Lower leg skin (tissue), 4 donors: ENCODE measurements around the gene ZNF490. TPM values are rescaled to one million over a fixed set of nuclear protein-coding genes. Genes with fewer than 3 reads are reported as not detected.

Experiments
- DNase-seq, 2 donors: peaks; one replicate each; pipeline ENCODE4 v3.0.0-alpha.2; 2019; ENCODE audit warnings: low spot score in 2 of 2
- H3K4me3 ChIP-seq: fragments of 200-600 bp; sonication (generic); 2 replicates; pipeline ENCODE4 v1.5.1; 2017; ENCODE audit warnings: mild to moderate bottlenecking, low read depth; ENCODE audit not compliant: poor library complexity, severe bottlenecking
- POLR2A ChIP-seq, 2 donors: fragments of 450-650 bp; IDR thresholded peaks; one replicate each; pipeline ENCODE4 v1.6.1; 2016 to 2017; ENCODE audit warnings: antibody characterized with exemption in 2 of 2, mild to moderate bottlenecking in 1 of 2, moderate library complexity in 1 of 2
- WGBS, 2 donors: methylation state at CpG; one replicate each; pipeline ENCODE4 v1.1.5; 2018; 5-methylcytosine and 5-hydroxymethylcytosine counted together
- intact Hi-C: fragments of 100-400 bp; cut with DNase I; formaldehyde crosslinking; loops from one replicate; pipeline ENCODE4 v1.15.0; 2023; ENCODE audit warnings: low total_unique reads
- total RNA-seq, 4 donors: library from RNA; depleted of rRNA; stranded (reverse); fragments of >200 nt; gene quantifications; one replicate each; pipeline ENCODE4 v1.1.0, GENCODE V29; 2016
- TF ChIP-seq, protein P1 (sequence below), 3 donors: fragments of 450-650 bp; IDR thresholded peaks; one replicate each; pipeline ENCODE4 v1.5.1; 2016; ENCODE audit warnings: antibody characterized with exemption in 3 of 3, mild to moderate bottlenecking in 3 of 3, moderate library complexity in 2 of 3

The ZNF490 gene
- 1 to 10 TPM; 5.0 to 7.3 (median 6.7) TPM for total RNA-seq

DNA sequence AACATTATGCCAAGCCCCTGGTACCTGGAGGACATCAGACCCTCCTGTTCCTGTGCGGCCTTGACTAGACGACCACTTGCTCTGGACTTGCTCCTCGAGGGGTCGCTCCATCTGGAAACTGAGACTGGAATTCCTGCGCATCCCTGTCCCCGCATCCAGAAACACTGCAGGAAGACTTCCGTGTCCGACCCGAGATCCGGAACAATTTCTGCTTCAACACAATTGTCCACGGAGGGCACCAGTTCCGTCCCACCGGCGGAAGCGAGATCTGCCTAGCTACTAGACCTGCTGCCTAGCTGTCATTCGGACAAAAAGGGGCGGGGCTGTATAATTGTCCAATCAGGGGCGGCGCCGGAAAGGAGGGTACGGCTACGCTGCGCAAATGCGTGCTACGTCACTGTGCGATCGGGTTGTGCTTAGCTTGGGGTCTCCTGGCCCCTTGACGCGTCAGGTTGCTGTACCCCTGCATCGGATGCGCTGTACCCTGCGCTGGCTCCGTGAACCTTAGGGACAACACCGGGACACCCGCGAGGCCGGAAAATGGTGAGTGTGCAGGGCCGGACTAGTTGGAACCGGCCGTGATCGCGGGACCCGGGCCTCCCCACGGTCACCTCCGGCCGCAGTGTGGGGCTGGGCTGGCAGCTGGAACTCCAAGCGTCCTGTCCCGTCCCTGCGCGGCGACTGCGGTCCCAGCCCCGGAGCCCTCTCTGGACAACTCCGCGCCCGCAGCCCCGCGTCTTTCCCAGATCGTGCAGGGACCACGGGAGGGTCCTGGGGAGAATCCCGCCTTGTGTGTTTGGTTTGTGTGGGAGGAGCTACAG, at the start of gene ZNF490, which contains the start of gene ZNF791:
Gene ZNF490, minus strand, starts transcription at position 274 of the 821 bp plus-strand sequence. Its CDS starts 133 bp downstream, at position 141.
Gene ZNF791, plus strand, starts transcription at position 381 of the 821 bp plus-strand sequence. Its CDS starts 160 bp downstream, at position 541.
- 0 to 1% methylated on average over 33 to 48 of the region's 61 CpGs for WGBS, 2 donors
- H3K4me3 ChIP-seq: peak within 1 kb of the TSS; percentile 97
- DNase-seq: peak; percentile 99 to 100
- intact Hi-C loops: no loop called here
- TF ChIP-seq, protein P1, sequence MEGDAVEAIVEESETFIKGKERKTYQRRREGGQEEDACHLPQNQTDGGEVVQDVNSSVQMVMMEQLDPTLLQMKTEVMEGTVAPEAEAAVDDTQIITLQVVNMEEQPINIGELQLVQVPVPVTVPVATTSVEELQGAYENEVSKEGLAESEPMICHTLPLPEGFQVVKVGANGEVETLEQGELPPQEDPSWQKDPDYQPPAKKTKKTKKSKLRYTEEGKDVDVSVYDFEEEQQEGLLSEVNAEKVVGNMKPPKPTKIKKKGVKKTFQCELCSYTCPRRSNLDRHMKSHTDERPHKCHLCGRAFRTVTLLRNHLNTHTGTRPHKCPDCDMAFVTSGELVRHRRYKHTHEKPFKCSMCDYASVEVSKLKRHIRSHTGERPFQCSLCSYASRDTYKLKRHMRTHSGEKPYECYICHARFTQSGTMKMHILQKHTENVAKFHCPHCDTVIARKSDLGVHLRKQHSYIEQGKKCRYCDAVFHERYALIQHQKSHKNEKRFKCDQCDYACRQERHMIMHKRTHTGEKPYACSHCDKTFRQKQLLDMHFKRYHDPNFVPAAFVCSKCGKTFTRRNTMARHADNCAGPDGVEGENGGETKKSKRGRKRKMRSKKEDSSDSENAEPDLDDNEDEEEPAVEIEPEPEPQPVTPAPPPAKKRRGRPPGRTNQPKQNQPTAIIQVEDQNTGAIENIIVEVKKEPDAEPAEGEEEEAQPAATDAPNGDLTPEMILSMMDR (IDR thresholded peaks at IDR 0.05): no peak
- TF ChIP-seq POLR2A (IDR thresholded peaks at IDR 0.05): peak in 1 of 2 donors; percentile 78

DNA sequence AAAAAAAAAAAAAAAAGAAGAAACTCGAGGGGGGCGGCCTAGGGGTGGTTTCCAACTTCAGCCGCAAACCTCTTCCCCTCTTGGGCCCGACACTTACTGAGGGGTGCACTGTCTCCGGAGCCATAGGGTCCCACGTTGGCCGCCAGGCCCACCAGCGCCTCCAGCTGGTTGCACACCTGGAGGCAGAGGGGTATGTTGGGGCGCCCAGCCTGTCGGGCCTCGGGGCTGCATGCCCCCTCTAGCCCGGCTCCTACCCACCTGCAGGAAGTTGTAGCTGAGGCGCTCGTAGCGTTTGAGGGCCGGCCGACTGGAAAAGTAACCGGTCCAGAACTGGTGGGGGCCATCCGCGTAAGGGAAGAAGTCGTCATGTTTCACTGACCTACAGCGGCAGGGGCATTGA, 47.4 kb upstream of the ZNF490 start:
- 91 to 94% methylated on average over 22 of the region's 22 CpGs for WGBS, 2 donors
- intact Hi-C loops: no loop called here
- no peak for TF ChIP-seq POLR2A (IDR thresholded peaks at IDR 0.05)
- TF ChIP-seq, protein P1 (IDR thresholded peaks at IDR 0.05): no peak

DNA sequence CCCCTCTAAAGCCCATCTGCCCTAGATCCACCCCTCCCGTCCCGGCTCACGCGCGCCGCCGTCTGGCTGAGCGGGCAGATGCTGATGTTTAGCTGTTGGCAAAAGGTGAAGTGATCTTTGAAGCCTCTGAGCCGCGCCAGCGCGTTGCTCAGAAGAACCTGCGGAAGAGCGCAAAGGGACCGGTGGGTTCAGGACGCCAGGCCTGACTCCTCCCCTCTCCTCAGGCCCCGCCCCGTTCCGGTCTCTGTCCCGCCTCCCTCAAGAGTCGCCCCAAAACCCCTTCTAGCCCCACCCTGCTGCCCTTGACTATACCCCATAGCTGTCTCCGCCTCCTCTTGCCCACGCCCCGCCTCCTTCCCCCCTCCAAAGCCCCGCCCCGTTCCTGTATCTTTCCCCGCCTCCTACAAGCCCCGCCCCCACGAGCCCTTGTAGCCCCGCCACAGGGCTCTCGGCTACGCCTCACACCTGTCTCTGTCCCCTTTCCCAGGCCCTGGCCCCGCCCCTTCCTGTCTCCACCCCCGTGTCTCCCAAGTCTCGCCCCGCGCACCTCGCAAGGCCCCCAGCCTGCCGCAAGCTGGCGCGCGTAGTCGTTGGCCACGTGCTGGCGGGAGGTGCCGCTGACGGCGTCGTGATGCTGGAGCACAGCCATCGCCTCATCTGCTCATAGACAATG, 46.4 kb upstream of the ZNF490 start:
- DNase-seq: no peak
- WGBS, 2 donors: 74 to 79% methylated on average over 50 of the region's 50 CpGs
- intact Hi-C loops: no loop called here
- H3K4me3 ChIP-seq: no peak overlapping the region
- no peak for TF ChIP-seq POLR2A (IDR thresholded peaks at IDR 0.05)
- TF ChIP-seq, protein P1 (IDR thresholded peaks at IDR 0.05): no peak

More for the DNA sequence above, 47.4 kb upstream of the ZNF490 start:
- no peak for DNase-seq
- H3K4me3 ChIP-seq: no peak overlapping the region

DNA sequence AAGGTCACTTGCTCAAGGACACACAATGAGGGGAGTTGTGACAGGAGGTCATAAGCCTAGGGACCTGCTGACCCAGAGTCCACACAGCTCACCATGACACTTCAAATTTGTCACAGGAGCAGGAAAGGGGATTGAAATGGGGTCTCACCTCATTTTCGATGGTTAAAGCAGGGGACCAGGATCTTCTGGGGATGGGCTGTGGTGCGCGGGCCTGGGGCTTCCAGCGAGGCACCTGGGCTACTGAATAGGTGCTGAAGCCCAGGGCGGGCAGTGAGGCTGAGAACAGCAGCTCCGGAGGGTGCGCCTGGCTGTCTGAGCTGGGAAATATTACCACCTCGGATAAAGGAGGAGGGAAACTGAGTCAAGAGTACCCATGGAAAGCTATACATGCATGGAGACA, 44.9 kb upstream of the ZNF490 start:
- TF ChIP-seq, protein P1 (IDR thresholded peaks at IDR 0.05): no peak
- TF ChIP-seq POLR2A (IDR thresholded peaks at IDR 0.05): no peak
- intact Hi-C loops: no loop called here
- no peak overlapping the region for H3K4me3 ChIP-seq
- no peak for DNase-seq
- WGBS, 2 donors: 96 to 97% methylated on average over 8 of the region's 8 CpGs

DNA sequence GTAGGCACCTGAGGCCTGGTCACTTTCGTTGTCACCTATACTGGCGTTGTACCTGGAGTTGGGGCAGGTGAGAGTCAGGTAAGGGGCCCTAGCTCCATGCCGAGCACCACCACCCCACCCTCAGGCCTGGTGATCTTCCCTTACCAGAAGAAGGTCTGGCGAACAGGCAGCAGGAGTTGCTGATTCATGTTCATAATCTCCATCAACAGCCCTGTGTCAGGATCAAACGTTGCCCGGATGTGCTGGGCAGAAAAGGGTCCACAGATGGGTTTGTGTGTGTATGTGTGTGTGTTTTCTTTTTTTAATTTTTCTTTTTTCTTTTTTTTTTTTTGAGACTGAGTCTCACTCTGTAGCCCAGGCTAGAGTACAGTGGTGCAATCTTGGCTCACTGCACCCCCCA, 41.6 kb upstream of the ZNF490 start:
- H3K4me3 ChIP-seq: no peak overlapping the region
- TF ChIP-seq POLR2A (IDR thresholded peaks at IDR 0.05): no peak
- TF ChIP-seq, protein P1 (IDR thresholded peaks at IDR 0.05): no peak
- WGBS, 2 donors: 90 to 95% methylated on average over 6 of the region's 6 CpGs
- no peak for DNase-seq
- intact Hi-C loops: no loop called here
